ENCODE results near the gene TRIM16. TPM values are rescaled to one million over a fixed set of nuclear protein-coding genes. Genes with fewer than 3 reads are reported as not detected.
"Not testable (repeated sequence)": the region's sequence is repeated elsewhere in the genome, so short reads cannot be mapped to it uniquely, and the experiment has no call there.

TRIM16 gene
- total and polyA plus RNA-seq, 4 donors, result 30.4 to 45.7 (median 35.4) TPM

GRCh38 chr17:15660077-15660476 lies 24.0 kb downstream of the TRIM16 start:
- Histone ChIP-seq H3K27ac (ENCODE audit: low read depth, low read length) (no peak overlapping the region), H3K4me3 (ENCODE audit: low read depth, low read length) (no peak overlapping the region), H3K4me1 (ENCODE audit: control insufficient read depth, insufficient read depth, low read length) (peaks cover 18% of the 10 kb centered on the region), H3K9me3 (ENCODE audit: control insufficient read depth, insufficient read depth, low read length) (no peaks in the 10 kb centered on the region), H3K36me3 (ENCODE audit: control insufficient read depth, insufficient read depth, low read length) (peaks cover 7% of the 10 kb centered on the region), H3K27me3 (ENCODE audit: control insufficient read depth, insufficient read depth, low read length) (no peaks in the 10 kb centered on the region)
- WGBS (ENCODE audit: insufficient coverage), result 71% methylated on average over 3 of the region's 3 CpGs
- DNase-seq (ENCODE audit: low read depth in 4 of 6, low spot score in 6 of 6), result peak in 1 of 6 donors; percentile 29

DNA sequence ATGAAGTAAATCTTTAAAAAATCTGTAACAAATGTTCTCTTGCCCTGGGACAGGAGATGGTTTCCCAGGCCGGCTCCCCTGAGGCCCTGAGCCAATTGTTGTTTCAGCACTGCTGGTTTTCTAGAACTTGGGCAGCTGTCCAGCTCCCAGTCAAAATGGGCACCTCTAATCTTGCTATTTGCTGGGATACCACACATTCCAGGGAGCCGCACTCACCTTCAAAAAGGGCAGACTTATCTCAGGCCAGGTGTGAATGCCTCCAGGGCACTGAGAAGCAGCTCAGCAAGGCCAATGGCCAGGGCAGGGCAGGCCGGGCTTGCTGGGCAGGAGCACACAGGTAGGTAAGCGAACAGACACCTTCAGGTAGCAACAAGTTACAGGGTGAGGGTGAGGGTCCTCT lies 24.4 kb downstream of the TRIM16 start:
- WGBS (ENCODE audit: insufficient coverage), result 41% methylated on average over 2 of the region's 4 CpGs
- Histone ChIP-seq H3K27ac (ENCODE audit: low read depth, low read length) (no peak overlapping the region), H3K4me3 (ENCODE audit: low read depth, low read length) (no peak overlapping the region), H3K4me1 (ENCODE audit: control insufficient read depth, insufficient read depth, low read length) (peaks cover 18% of the 10 kb centered on the region), H3K27me3 (ENCODE audit: control insufficient read depth, insufficient read depth, low read length) (no peaks in the 10 kb centered on the region), H3K36me3 (ENCODE audit: control insufficient read depth, insufficient read depth, low read length) (peaks cover 5% of the 10 kb centered on the region), H3K9me3 (ENCODE audit: control insufficient read depth, insufficient read depth, low read length) (no peaks in the 10 kb centered on the region)
- no peak for DNase-seq (ENCODE audit: low read depth in 4 of 6, low spot score in 6 of 6)

GRCh38 chr17:15659236-15659635 lies 24.9 kb downstream of the TRIM16 start:
- H3K4me1 ChIP-seq (ENCODE audit: control insufficient read depth, insufficient read depth, low read length), result peaks cover 18% of the 10 kb centered on the region
- WGBS (ENCODE audit: insufficient coverage), result 89% methylated on average over 6 of the region's 6 CpGs
- no peaks in the 10 kb centered on the region for H3K27me3 ChIP-seq (ENCODE audit: control insufficient read depth, insufficient read depth, low read length)
- no peak overlapping the region for H3K27ac ChIP-seq (ENCODE audit: low read depth, low read length)
- no peak overlapping the region for H3K4me3 ChIP-seq (ENCODE audit: low read depth, low read length)
- no peaks in the 10 kb centered on the region for H3K9me3 ChIP-seq (ENCODE audit: control insufficient read depth, insufficient read depth, low read length)
- H3K36me3 ChIP-seq (ENCODE audit: control insufficient read depth, insufficient read depth, low read length), result peaks cover 3% of the 10 kb centered on the region
- DNase-seq (ENCODE audit: low read depth in 4 of 6, low spot score in 6 of 6), result no peak

- H3K4me3 ChIP-seq (ENCODE audit: low read depth, low read length), result no peak overlapping the region
- no peak for DNase-seq (ENCODE audit: low read depth in 4 of 6, low spot score in 6 of 6)
- WGBS (ENCODE audit: insufficient coverage), result 100% methylated on average over 1 of the region's 3 CpGs
- H3K27me3 ChIP-seq (ENCODE audit: control insufficient read depth, insufficient read depth, low read length), result no peaks in the 10 kb centered on the region
- H3K4me1 ChIP-seq (ENCODE audit: control insufficient read depth, insufficient read depth, low read length), result peaks cover 18% of the 10 kb centered on the region
- peaks cover 3% of the 10 kb centered on the region for H3K36me3 ChIP-seq (ENCODE audit: control insufficient read depth, insufficient read depth, low read length)
- H3K27ac ChIP-seq (ENCODE audit: low read depth, low read length), result no peak overlapping the region
- no peaks in the 10 kb centered on the region for H3K9me3 ChIP-seq (ENCODE audit: control insufficient read depth, insufficient read depth, low read length)
Measured at GRCh38 chr17:15658296-15658695, 25.8 kb downstream of the TRIM16 start.

GRCh38 chr17:15657868-15658267 lies 26.2 kb downstream of the TRIM16 start:
- Histone ChIP-seq H3K27me3 (ENCODE audit: control insufficient read depth, insufficient read depth, low read length) (no peaks in the 10 kb centered on the region), H3K36me3 (ENCODE audit: control insufficient read depth, insufficient read depth, low read length) (peaks cover 3% of the 10 kb centered on the region), H3K4me3 (ENCODE audit: low read depth, low read length) (no peak overlapping the region), H3K4me1 (ENCODE audit: control insufficient read depth, insufficient read depth, low read length) (peaks cover 18% of the 10 kb centered on the region), H3K27ac (ENCODE audit: low read depth, low read length) (no peak overlapping the region), H3K9me3 (ENCODE audit: control insufficient read depth, insufficient read depth, low read length) (no peaks in the 10 kb centered on the region)
- DNase-seq (ENCODE audit: low read depth in 4 of 6, low spot score in 6 of 6), result no peak

- H3K27me3 ChIP-seq (ENCODE audit: control insufficient read depth, insufficient read depth, low read length), result no peaks in the 10 kb centered on the region
- peaks cover 3% of the 10 kb centered on the region for H3K36me3 ChIP-seq (ENCODE audit: control insufficient read depth, insufficient read depth, low read length)
- no peaks in the 10 kb centered on the region for H3K9me3 ChIP-seq (ENCODE audit: control insufficient read depth, insufficient read depth, low read length)
- H3K4me1 ChIP-seq (ENCODE audit: control insufficient read depth, insufficient read depth, low read length), result peaks cover 34% of the 10 kb centered on the region
- DNase-seq (ENCODE audit: low read depth in 4 of 6, low spot score in 6 of 6), result no peak
- H3K4me3 ChIP-seq (ENCODE audit: low read depth, low read length), result no peak overlapping the region
- H3K27ac ChIP-seq (ENCODE audit: low read depth, low read length), result no peak overlapping the region
- WGBS (ENCODE audit: insufficient coverage), result 63% methylated on average over 1 of the region's 3 CpGs
Measured at GRCh38 chr17:15654886-15655561, 29.1 kb downstream of the TRIM16 start.

DNA sequence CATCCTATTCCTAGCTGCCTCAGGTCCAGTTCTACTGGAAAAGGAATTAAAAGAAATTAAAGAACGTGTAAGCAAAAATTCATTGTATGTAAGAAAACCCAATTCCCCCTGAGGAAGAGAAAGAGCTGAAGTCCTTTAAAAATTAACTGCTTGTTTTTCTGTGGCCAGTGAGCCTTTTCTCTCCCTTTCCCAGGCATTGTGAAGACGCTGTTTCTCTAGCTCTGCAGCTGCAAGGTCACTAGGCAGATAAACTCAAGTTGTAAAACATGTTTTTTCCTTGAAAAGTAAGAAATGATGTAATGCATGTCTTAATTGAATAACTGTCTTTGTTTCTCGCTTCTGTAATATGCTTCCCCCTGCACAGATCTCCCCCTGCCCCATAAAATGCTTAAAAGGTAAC lies 29.7 kb downstream of the TRIM16 start:
- H3K27ac ChIP-seq (ENCODE audit: low read depth, low read length); H3K9me3 ChIP-seq (ENCODE audit: control insufficient read depth, insufficient read depth, low read length); DNase-seq (ENCODE audit: low read depth in 4 of 6, low spot score in 6 of 6); H3K4me3 ChIP-seq (ENCODE audit: low read depth, low read length); H3K27me3 ChIP-seq (ENCODE audit: control insufficient read depth, insufficient read depth, low read length); H3K36me3 ChIP-seq (ENCODE audit: control insufficient read depth, insufficient read depth, low read length): not testable (repeated sequence)
- no CpG with 5 or more reads among the region's 3 CpGs for WGBS (ENCODE audit: insufficient coverage)
- peaks cover 31% of the 10 kb centered on the region for H3K4me1 ChIP-seq (ENCODE audit: control insufficient read depth, insufficient read depth, low read length)

- Histone ChIP-seq H3K4me1 (ENCODE audit: control insufficient read depth, insufficient read depth, low read length) (peaks cover 27% of the 10 kb centered on the region), H3K36me3 (ENCODE audit: control insufficient read depth, insufficient read depth, low read length) (no peaks in the 10 kb centered on the region), H3K9me3 (ENCODE audit: control insufficient read depth, insufficient read depth, low read length) (no peaks in the 10 kb centered on the region), H3K4me3 (ENCODE audit: low read depth, low read length) (no peak overlapping the region), H3K27ac (ENCODE audit: low read depth, low read length) (no peak overlapping the region), H3K27me3 (ENCODE audit: control insufficient read depth, insufficient read depth, low read length) (no peaks in the 10 kb centered on the region)
- WGBS (ENCODE audit: insufficient coverage), result 100% methylated on average over 2 of the region's 6 CpGs
- DNase-seq (ENCODE audit: low read depth in 4 of 6, low spot score in 6 of 6), result no peak
Measured at GRCh38 chr17:15652960-15653359, 31.2 kb downstream of the TRIM16 start.

DNA sequence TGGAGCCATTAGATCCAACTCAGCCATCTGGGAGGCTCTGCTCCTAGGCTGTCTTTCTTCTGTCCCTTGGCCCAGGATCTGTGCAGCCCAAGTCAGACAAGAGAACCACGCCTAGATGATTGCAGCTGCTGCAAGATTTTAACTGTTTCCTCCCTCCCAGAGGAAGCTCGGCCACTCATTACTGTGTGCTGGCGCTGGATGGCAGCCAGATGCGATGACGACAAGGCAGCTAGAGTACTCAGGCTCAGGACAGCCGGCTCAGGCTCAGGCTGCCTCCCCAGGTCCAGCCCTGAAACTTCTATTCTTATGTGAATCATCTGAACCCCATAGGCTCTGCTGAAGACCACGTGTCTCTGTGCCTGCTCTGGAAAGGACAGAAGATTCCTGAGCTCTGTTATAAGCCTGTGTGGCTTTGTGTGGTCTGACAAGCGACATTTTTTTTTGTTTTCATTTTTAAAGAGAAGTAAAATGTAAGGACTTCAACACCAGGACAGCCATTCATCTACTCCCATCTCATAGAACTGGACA lies 32.5 kb downstream of the TRIM16 start:
- H3K27ac ChIP-seq (ENCODE audit: low read depth, low read length), result peak overlapping the region; percentile 87
- H3K9me3 ChIP-seq (ENCODE audit: control insufficient read depth, insufficient read depth, low read length), result no peaks in the 10 kb centered on the region
- H3K27me3 ChIP-seq (ENCODE audit: control insufficient read depth, insufficient read depth, low read length), result no peaks in the 10 kb centered on the region
- no peaks in the 10 kb centered on the region for H3K36me3 ChIP-seq (ENCODE audit: control insufficient read depth, insufficient read depth, low read length)
- 2% methylated on average over 6 of the region's 8 CpGs for WGBS (ENCODE audit: insufficient coverage)
- peak overlapping the region; percentile 65 for H3K4me3 ChIP-seq (ENCODE audit: low read depth, low read length)
- H3K4me1 ChIP-seq (ENCODE audit: control insufficient read depth, insufficient read depth, low read length), result peaks cover 27% of the 10 kb centered on the region
- DNase-seq (ENCODE audit: low read depth in 4 of 6, low spot score in 6 of 6), result peak; percentile 64 to 94 (median 78)

Measured in spinal cord (tissue), 10 donors.